ENCODE data around the gene CHKA. TPM values are rescaled to one million over a fixed set of nuclear protein-coding genes. Genes with fewer than 3 reads are reported as not detected.

Gene CHKA
- total RNA-seq, 1 experiment from 2014 or later: 63.0 TPM

DNA sequence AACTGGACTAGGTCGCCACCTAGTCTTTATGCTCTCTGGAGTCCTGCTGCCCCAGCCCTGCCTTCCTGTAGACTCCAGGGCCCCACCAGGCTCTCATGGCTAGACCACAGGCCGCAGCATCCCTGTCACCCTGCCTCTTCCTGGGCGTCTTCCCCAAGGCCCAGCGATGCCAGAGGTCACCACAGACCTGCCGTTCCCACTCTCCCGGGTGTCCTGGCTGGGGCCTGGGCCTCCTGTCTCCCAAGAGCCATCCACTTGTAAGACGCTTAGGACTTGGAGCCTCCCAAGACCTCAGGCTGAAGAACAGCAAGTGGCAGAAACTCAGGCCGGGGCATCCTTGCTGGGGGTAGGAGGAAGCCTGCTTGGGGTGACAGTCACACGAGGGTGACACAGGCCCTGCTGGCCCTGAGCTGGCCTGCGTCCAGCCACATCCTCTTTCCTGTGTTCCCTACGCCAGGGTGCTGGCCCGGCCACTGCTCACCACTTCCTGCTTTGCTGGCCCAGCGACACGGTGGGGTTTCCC is 84.4 kb downstream of the CHKA start:
- Histone ChIP-seq H3K23me2 (ENCODE audit: insufficient read length, low read depth, low read length, poor library complexity, severe bottlenecking) (no peaks in the 10 kb centered on the region), H4K5ac (ENCODE audit: insufficient read length, low read depth, low read length) (no peak overlapping the region), H3K9ac (ENCODE audit: extremely low read depth, insufficient read length, low read length) (no peak overlapping the region), H3T11ph (ENCODE audit: low read length) (no peak overlapping the region), H3K56ac (ENCODE audit: insufficient read length, low read depth, low read length) (no peak overlapping the region), H4K20me1 (ENCODE audit: control insufficient read depth, insufficient read depth, insufficient read length) (no peaks in the 10 kb centered on the region), H3K4me2 (ENCODE audit: insufficient read depth, insufficient read length, low read length) (no peak overlapping the region), H3K4me1 (ENCODE audit: insufficient read depth, low read length) (no peaks in the 10 kb centered on the region; the same call in 1 of the 2 replicates), H2BK5ac (ENCODE audit: insufficient read length, low read length) (no peak overlapping the region), H3K4ac (ENCODE audit: low read depth, low read length) (no peak overlapping the region), H2BK12ac (ENCODE audit: insufficient read length, low read depth, low read length) (no peak overlapping the region), H3K23ac (ENCODE audit: insufficient read length, low read depth, low read length) (no peak overlapping the region), H2AK5ac (ENCODE audit: insufficient read length, low read length) (no peak overlapping the region), H3K14ac (ENCODE audit: insufficient read depth, low read length) (no peak overlapping the region), H3K27ac (ENCODE audit: insufficient read length, low read depth, low read length) (no peak overlapping the region), H3K27me3 (ENCODE audit: insufficient read depth, low read length) (no peaks in the 10 kb centered on the region), H3K79me2 (ENCODE audit: insufficient read depth, low read length) (no peaks in the 10 kb centered on the region), H2BK20ac (ENCODE audit: low read depth, low read length, poor library complexity, severe bottlenecking) (no peak overlapping the region), H2AFZ (ENCODE audit: low read length) (no peak overlapping the region), H3K79me1 (ENCODE audit: insufficient read depth, low read depth, low read length, poor library complexity, severe bottlenecking) (peaks cover 1% of the 10 kb centered on the region), H3K18ac (ENCODE audit: insufficient read length, low read depth, low read length) (no peak overlapping the region), H2BK15ac (ENCODE audit: low read depth, low read length) (no peak overlapping the region), H4K91ac (ENCODE audit: insufficient read length, low read depth, low read length) (no peak overlapping the region), H3K9me3 (ENCODE audit: control insufficient read depth, low read depth, low read length) (no peaks in the 10 kb centered on the region), H2BK120ac (ENCODE audit: low read depth, low read length, poor library complexity, severe bottlenecking) (no peak overlapping the region), H4K8ac (replicated peaks; ENCODE audit: insufficient read length, low read depth, low read length) (no peak overlapping the region)
- WGBS (ENCODE audit: extremely low coverage, insufficient read length, low lambda C conversion rate): no CpG with 5 or more reads among the region's 14 CpGs
- no peaks in the 10 kb centered on the region for H3K27me3 Mint-ChIP-seq (ENCODE audit: low read depth)
- peak overlapping the region in 1 of 3 experiments; percentile 44; a peak in 1 of 7 replicates for H3K27ac Mint-ChIP-seq
- TF ChIP-seq, protein P1, sequence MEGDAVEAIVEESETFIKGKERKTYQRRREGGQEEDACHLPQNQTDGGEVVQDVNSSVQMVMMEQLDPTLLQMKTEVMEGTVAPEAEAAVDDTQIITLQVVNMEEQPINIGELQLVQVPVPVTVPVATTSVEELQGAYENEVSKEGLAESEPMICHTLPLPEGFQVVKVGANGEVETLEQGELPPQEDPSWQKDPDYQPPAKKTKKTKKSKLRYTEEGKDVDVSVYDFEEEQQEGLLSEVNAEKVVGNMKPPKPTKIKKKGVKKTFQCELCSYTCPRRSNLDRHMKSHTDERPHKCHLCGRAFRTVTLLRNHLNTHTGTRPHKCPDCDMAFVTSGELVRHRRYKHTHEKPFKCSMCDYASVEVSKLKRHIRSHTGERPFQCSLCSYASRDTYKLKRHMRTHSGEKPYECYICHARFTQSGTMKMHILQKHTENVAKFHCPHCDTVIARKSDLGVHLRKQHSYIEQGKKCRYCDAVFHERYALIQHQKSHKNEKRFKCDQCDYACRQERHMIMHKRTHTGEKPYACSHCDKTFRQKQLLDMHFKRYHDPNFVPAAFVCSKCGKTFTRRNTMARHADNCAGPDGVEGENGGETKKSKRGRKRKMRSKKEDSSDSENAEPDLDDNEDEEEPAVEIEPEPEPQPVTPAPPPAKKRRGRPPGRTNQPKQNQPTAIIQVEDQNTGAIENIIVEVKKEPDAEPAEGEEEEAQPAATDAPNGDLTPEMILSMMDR (conservative IDR thresholded peaks at IDR 0.05): no peak
- H3K36me3 Mint-ChIP-seq (ENCODE audit: insufficient read depth in 1 of 3, low read depth in 3 of 3): peaks cover 9 to 30% (median 12%) of the 10 kb centered on the region in 3 experiments; a peak in 6 of 7 replicates
- DNase-seq: no peak
- peaks cover 9 to 10% of the 10 kb centered on the region in 2 experiments for H3K4me1 Mint-ChIP-seq
- no peak overlapping the region for H3K4me3 Mint-ChIP-seq
- no peaks in the 10 kb centered on the region for H3K9me3 Mint-ChIP-seq

Measured in H9 (cell line).